Gastrocnemius medialis (tissue), 4 donors: ENCODE measurements around the gene ARRDC2. TPM values are rescaled to one million over a fixed set of nuclear protein-coding genes. Genes with fewer than 3 reads are reported as not detected.

Source experiments
- ATAC-seq, 2 donors: fragments of 150-250 bp; one replicate each; pipeline ENCODE4 v1.9.1; 2016
- DNase-seq, 2 donors: peaks; one replicate each; pipeline ENCODE4 v3.0.0-alpha.2; 2019
- H3K27ac ChIP-seq, 4 donors: fragments of 200-600 bp; sonication (generic); 1 replicate in 1 of 4; 2 replicates in 3 of 4; pipeline ENCODE4 v1.5.1; 2016 to 2018; ENCODE audit warnings: mild to moderate bottlenecking in 2 of 4, moderate library complexity in 1 of 4
- H3K27me3 ChIP-seq, 3 donors: fragments of 200-600 bp; sonication (generic) in 2 of 3; 1 replicate in 1 of 3; 2 replicates in 2 of 3; pipeline versions ENCODE4 v1.5.1 to v1.6.0; 2016 to 2019; ENCODE audit warnings: mild to moderate bottlenecking in 1 of 3, moderate library complexity in 1 of 3
- H3K36me3 ChIP-seq, 2 donors: fragments of 200-600 bp; sonication (generic) in 1 of 2; one replicate each; pipeline ENCODE4 v1.5.1; 2017 to 2018
- H3K4me1 ChIP-seq, 2 donors: fragments of 200-600 bp; sonication (generic) in 1 of 2; one replicate each; pipeline ENCODE4 v1.5.1; 2016 to 2017; ENCODE audit warnings: mild to moderate bottlenecking in 2 of 2
- H3K4me3 ChIP-seq, 4 donors: fragments of 200-600 bp; sonication (generic) in 3 of 4; 1 replicate in 1 of 4; 2 replicates in 3 of 4; pipeline ENCODE4 v1.5.1; 2016 to 2019; ENCODE audit warnings: mild to moderate bottlenecking in 2 of 4
- H3K9me3 ChIP-seq, 3 donors: fragments of 200-600 bp; sonication (generic) in 2 of 3; 1 replicate in 1 of 3; 2 replicates in 2 of 3; pipeline ENCODE4 v1.5.1; 2016 to 2019
- POLR2A ChIP-seq, 2 donors: fragments of 450-650 bp; IDR thresholded peaks; one replicate each; pipeline ENCODE4 v1.6.1; 2017; ENCODE audit warnings: antibody characterized with exemption in 2 of 2, mild to moderate bottlenecking in 2 of 2, moderate library complexity in 2 of 2
- in situ Hi-C, 4 donors: fragments of 200-750 bp; cut with MboI; loops; one replicate each; pipeline versions ENCODE4 v1.15.0 to v1.8.0; 2017; ENCODE audit warnings: low sequenced_read_pairs in 4 of 4
- intact Hi-C: fragments of 100-400 bp; cut with DNase I; formaldehyde crosslinking; loops from one replicate; pipeline ENCODE4 v1.15.1; 2023; ENCODE audit warnings: low total_unique reads
- total RNA-seq, 4 donors: library from RNA; depleted of rRNA; stranded (reverse); fragments of >200 nt; gene quantifications; one replicate each; pipeline versions ENCODE4 v1.1.0 to v1.2.3, GENCODE V29; 2016
- TF ChIP-seq, protein P1 (sequence below), 5 experiments: fragments of 450-650 bp in 3 of 5; fragments of 200-600 bp in 2 of 5; sonication (generic) in 2 of 5; IDR thresholded peaks in 4 of 5; conservative IDR thresholded peaks in 1 of 5; 1 replicate in 4 of 5; 2 replicates in 1 of 5; pipeline ENCODE4 v1.5.1; 2016 to 2019; ENCODE audit warnings: antibody characterized with exemption in 5 of 5, mild to moderate bottlenecking in 3 of 5, moderate library complexity in 3 of 5

Gene ARRDC2
- total RNA-seq, 4 donors from 2014 or later = 476 to 810 (median 543) TPM

DNA sequence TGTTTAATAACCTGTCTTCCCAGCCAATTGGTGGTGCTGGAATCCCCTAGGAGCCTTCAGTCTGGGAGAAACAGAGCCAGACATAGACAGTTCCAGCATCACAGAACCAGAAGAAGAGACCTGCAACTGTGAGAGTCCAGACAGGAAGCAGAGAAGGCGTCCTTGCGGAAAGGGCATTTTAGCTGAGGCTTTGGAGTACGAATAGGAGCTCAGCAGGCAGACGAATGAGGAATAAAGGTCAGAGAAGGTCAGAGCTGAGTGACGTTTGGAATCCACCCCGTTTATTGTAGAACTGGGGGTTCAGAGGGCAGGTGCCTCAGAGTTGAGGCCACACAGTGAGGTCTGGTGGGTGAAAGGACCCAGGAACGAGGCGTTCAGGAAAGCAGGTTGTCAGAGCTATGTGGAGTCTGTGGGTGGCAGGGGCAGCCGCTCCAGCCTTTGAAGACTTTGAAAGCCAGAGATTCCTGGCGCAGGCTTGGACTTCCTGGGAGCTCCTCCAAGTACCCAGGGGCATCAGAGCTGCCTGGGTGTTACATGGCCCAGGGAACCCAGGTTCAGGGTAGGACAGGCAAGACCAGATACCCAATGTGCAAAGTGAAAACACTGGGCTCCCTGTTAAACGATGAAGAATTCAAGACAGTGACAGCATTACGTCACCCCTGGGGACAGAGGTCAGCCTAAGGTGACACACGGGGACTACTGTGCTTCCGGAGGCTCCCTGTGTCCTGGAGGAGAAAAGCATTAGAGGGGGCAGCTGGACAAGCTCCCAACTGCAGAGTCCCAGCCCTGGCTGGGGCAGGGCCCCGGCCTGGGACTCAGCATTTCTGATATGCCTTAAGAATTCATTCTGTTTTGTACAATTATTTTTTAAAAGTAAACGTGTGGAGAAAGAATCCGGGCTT lies 5.5 kb downstream of the ARRDC2 start:
- in situ Hi-C loops = no loop called here
- H3K4me1 ChIP-seq = peaks cover 52 to 69% of the 10 kb centered on the region in 2 donors
- peak overlapping the region; percentile 74 to 99 (median 83) for H3K4me3 ChIP-seq
- H3K9me3 ChIP-seq = no peaks in the 10 kb centered on the region
- TF ChIP-seq POLR2A (IDR thresholded peaks at IDR 0.05) = peak; percentile 12 to 54
- TF ChIP-seq, protein P1, sequence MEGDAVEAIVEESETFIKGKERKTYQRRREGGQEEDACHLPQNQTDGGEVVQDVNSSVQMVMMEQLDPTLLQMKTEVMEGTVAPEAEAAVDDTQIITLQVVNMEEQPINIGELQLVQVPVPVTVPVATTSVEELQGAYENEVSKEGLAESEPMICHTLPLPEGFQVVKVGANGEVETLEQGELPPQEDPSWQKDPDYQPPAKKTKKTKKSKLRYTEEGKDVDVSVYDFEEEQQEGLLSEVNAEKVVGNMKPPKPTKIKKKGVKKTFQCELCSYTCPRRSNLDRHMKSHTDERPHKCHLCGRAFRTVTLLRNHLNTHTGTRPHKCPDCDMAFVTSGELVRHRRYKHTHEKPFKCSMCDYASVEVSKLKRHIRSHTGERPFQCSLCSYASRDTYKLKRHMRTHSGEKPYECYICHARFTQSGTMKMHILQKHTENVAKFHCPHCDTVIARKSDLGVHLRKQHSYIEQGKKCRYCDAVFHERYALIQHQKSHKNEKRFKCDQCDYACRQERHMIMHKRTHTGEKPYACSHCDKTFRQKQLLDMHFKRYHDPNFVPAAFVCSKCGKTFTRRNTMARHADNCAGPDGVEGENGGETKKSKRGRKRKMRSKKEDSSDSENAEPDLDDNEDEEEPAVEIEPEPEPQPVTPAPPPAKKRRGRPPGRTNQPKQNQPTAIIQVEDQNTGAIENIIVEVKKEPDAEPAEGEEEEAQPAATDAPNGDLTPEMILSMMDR (IDR thresholded peaks at IDR 0.05 in 4 of 5, conservative IDR thresholded peaks at IDR 0.05 in 1 of 5) = no peak
- H3K27ac ChIP-seq = peak overlapping the region; percentile 89 to 100 (median 95)
- DNase-seq (peak; percentile 60 to 91), ATAC-seq (peak; percentile 4 to 41)
- H3K36me3 ChIP-seq = peaks cover 7 to 73% of the 10 kb centered on the region in 2 donors
- intact Hi-C loops = no loop called here
- no peaks in the 10 kb centered on the region for H3K27me3 ChIP-seq

DNA sequence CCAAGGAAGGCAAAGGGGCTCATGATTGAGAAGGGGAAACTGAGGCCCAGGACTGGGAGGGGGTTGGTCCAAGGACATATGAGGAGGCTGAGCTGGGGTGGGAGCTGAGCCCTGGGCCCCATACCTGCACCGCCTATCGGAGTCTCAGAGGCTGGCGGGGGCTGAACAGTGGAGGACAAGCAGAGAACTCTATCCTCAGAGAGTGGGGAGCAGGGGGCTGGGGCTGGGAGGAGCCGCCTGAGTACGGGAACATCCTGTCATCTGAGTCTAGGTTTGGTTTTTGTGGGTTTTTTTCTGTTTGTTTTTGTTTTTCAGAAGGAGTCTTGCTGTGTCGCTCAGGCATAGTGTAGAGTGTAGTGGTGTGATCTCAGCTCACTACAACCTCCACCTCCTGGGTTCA lies 6.2 kb downstream of the ARRDC2 start:
- Histone ChIP-seq H3K4me1 (peaks cover 60 to 72% of the 10 kb centered on the region in 2 donors), H3K27ac (peak overlapping the region; percentile 89 to 100 (median 95)), H3K27me3 (no peaks in the 10 kb centered on the region), H3K4me3 (peak overlapping the region; percentile 74 to 99 (median 83)), H3K36me3 (peaks cover 7 to 65% of the 10 kb centered on the region in 2 donors), H3K9me3 (no peaks in the 10 kb centered on the region)
- intact Hi-C loops = no loop called here
- in situ Hi-C loops = no loop called here
- peak in 1 of 2 donors; percentile 43 for DNase-seq
- ATAC-seq = no peak
- TF ChIP-seq POLR2A (IDR thresholded peaks at IDR 0.05) = no peak
- TF ChIP-seq, protein P1 (IDR thresholded peaks at IDR 0.05 in 4 of 5, conservative IDR thresholded peaks at IDR 0.05 in 1 of 5) = no peak

DNA sequence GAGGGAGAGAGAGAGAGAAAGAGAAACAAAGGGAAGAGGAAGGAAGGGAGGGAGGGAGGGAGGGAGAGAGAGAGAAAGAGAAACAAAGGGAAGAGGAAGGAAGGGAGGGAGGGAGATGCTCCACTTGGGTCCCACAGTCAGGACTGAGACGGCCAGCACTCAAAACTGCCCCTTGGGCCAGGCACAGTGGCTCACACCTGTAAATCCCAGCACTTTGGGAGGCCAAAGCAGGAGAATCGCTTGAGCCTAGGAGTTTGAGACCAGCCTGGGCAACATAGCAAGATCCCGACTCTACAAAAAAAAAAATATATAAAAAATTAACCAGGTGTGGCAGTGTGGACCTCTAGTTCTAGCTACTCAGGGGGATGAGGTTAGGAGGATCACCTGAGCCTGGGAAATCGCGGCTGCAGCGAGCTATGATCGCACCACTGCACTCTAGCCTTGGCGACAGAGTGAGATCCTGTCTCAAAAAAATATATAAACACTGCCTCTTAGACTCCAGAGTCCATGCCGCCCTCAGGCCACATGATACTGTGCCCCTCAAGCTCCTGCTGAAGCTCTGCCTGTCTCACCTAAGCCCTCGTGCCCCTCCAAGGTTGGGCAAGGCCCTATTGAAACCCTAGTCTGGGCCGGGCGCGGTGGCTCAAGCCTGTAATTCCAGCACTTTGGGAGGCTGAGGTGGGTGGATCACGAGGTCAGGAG lies 8.4 kb downstream of the ARRDC2 start:
- no peak for ATAC-seq
- H3K9me3 ChIP-seq = no peaks in the 10 kb centered on the region
- intact Hi-C loops = loop anchor here (5.0 kb wide), 1 partner anchor 1344 kb away; no protein-coding TSS in a partner anchor

DNA sequence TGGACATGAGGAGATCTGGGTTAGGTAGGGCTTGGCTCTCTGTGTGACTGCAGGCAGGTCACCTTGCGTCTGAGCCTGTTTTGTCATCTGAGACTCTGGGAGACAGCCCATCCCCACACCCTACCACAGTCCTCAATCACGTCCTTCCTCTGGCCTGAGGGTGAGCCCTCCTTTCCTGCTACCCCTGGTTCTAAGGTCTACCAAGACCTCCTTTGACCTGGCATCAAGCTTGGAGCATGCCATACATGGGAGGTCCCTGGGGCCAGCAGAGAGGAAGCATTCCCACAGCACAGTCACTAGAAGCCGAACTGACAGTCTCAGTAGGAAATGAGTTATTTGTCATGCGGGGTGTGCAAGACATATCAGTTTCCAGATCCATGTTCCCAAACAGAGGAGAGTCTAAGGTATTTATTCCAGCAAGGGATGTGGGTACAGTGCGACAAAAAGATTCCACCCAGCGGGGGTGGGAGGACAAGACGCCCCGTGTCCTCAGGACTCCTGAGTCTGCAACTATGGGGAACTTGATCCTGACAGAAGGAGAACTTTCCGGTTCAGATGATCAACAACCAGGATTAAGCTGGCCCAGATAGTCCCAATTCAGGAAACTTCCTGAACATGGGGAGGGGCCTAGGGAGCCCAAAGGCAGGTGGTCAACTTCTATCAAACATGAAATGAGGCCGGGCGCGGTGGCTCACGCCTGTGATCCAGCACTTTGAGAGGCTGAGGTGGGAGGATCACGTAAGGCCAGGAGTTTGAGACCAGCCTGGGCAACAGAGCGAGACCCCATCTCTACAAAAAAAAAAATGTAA lies 9.5 kb downstream of the ARRDC2 start:
- peaks cover 83 to 87% of the 10 kb centered on the region in 2 donors for H3K4me1 ChIP-seq
- peak overlapping the region; percentile 89 to 100 (median 95) for H3K27ac ChIP-seq
- in situ Hi-C loops = no loop called here
- H3K4me3 ChIP-seq = no peak overlapping the region
- H3K9me3 ChIP-seq = no peaks in the 10 kb centered on the region
- DNase-seq = peak; percentile 89 to 95
- H3K27me3 ChIP-seq = no peaks in the 10 kb centered on the region
- TF ChIP-seq, protein P1 (IDR thresholded peaks at IDR 0.05 in 4 of 5, conservative IDR thresholded peaks at IDR 0.05 in 1 of 5) = peak in 1 of 5 experiments; percentile 39
- peak; percentile 54 to 72 for TF ChIP-seq POLR2A (IDR thresholded peaks at IDR 0.05)
- intact Hi-C loops = loop anchor here (1.0 to 5.0 kb wide), 2 partner anchors 13 to 1345 kb away; no protein-coding TSS in a partner anchor
- peak; percentile 33 to 35 for ATAC-seq
- H3K36me3 ChIP-seq = peaks cover 0 to 33% of the 10 kb centered on the region in 2 donors

More for the DNA sequence above, 8.4 kb downstream of the ARRDC2 start:
- in situ Hi-C loops = no loop called here
- Histone ChIP-seq H3K27me3 (no peaks in the 10 kb centered on the region), H3K4me1 (peaks cover 79 to 81% of the 10 kb centered on the region in 2 donors), H3K36me3 (peaks cover 0 to 44% of the 10 kb centered on the region in 2 donors), H3K27ac (peak overlapping the region; percentile 89 to 100 (median 95)), H3K4me3 (no peak overlapping the region)
- DNase-seq = peak; percentile 52 to 72
- TF ChIP-seq POLR2A (IDR thresholded peaks at IDR 0.05) = no peak
- TF ChIP-seq, protein P1 (IDR thresholded peaks at IDR 0.05 in 4 of 5, conservative IDR thresholded peaks at IDR 0.05 in 1 of 5) = no peak
